HepG2 (cell line): ENCODE results near the gene JADE2. TPM values are rescaled to one million over a fixed set of nuclear protein-coding genes. Genes with fewer than 3 reads are reported as not detected.

Experiments
- ATAD3A ChIP-seq: sonication (generic); formaldehyde crosslinking; IDR thresholded peaks from 2 replicates; pipeline ENCODE4 v1.4.0; 2020; ENCODE audit warnings: missing genetic modification reagents
- ATF7-NPFF ChIP-seq: sonication (generic); formaldehyde crosslinking; IDR thresholded peaks from 2 replicates; pipeline ENCODE4 v1.8.1; 2023; ENCODE audit warnings: mild to moderate bottlenecking, low read depth, missing genetic modification reagents, moderate library complexity
- GABPB1 ChIP-seq: IDR thresholded peaks from 2 replicates; pipeline ENCODE4 v1.6.1; 2016; ENCODE audit warnings: mild to moderate bottlenecking, missing genetic modification reagents, moderate library complexity, missing compliant biosample characterization
- HOXA3 ChIP-seq: sonication (generic); formaldehyde crosslinking; IDR thresholded peaks from 2 replicates; pipeline ENCODE4 v1.5.0; 2020; ENCODE audit warnings: missing genetic modification reagents
- HOXA7 ChIP-seq: sonication (generic); formaldehyde crosslinking; IDR thresholded peaks from 2 replicates; pipeline ENCODE4 v1.8.1; 2022; ENCODE audit warnings: mild to moderate bottlenecking, missing genetic modification reagents, moderate library complexity
- IRF2 ChIP-seq: IDR thresholded peaks from 2 replicates; pipeline ENCODE4 v1.6.1; 2018; ENCODE audit warnings: missing genetic modification reagents, missing compliant biosample characterization
- MBD4 ChIP-seq: IDR thresholded peaks from 2 replicates; pipeline ENCODE4 v1.6.1; 2012; ENCODE audit warnings: low read length, inconsistent platforms, borderline replicate concordance
- RBFOX2 ChIP-seq: fragments of 200-400 bp; formaldehyde crosslinking; IDR thresholded peaks from 2 replicates; pipeline ENCODE4 v1.6.1; 2017; ENCODE audit warnings: low read depth, mild to moderate bottlenecking, low read length
- RFXAP ChIP-seq: sonication (generic); formaldehyde crosslinking; IDR thresholded peaks from 2 replicates; pipeline ENCODE4 v1.4.0; 2020; ENCODE audit warnings: missing genetic modification reagents, borderline replicate concordance
- SOX6 ChIP-seq, 2 experiments: fragments of 450-650 bp in 1 of 2; sonication (generic) in 1 of 2; formaldehyde crosslinking in 1 of 2; IDR thresholded peaks; 2 replicates each; pipeline versions ENCODE4 v1.4.0 to v1.6.1; 2017 to 2020; ENCODE audit warnings: antibody characterized with exemption in 1 of 2, mild to moderate bottlenecking in 1 of 2, missing genetic modification reagents in 1 of 2
- STAT5B ChIP-seq: sonication (generic); formaldehyde crosslinking; IDR thresholded peaks from 2 replicates; pipeline ENCODE4 v1.4.0; 2020; ENCODE audit warnings: missing genetic modification reagents
- ZC3H13 ChIP-seq: sonication (generic); formaldehyde crosslinking; IDR thresholded peaks from 2 replicates; pipeline ENCODE4 v1.8.1; 2023; ENCODE audit warnings: mild to moderate bottlenecking, missing genetic modification reagents, moderate library complexity
- ZNF274 ChIP-seq: sonication (generic); formaldehyde crosslinking; IDR thresholded peaks from 2 replicates; pipeline ENCODE4 v1.5.1; 2020; ENCODE audit warnings: mild to moderate bottlenecking, missing genetic modification reagents
- ZNF451 ChIP-seq: sonication (generic); formaldehyde crosslinking; IDR thresholded peaks from 2 replicates; pipeline ENCODE4 v1.5.0; 2020; ENCODE audit warnings: mild to moderate bottlenecking, missing genetic modification reagents
- ZNF496 ChIP-seq: sonication (generic); formaldehyde crosslinking; IDR thresholded peaks from 2 replicates; pipeline ENCODE4 v1.8.1; 2023; ENCODE audit warnings: mild to moderate bottlenecking, moderate library complexity, missing genetic modification reagents; ENCODE audit not compliant: insufficient replicate concordance
- ZNF792 ChIP-seq: IDR thresholded peaks from 2 replicates; pipeline ENCODE4 v1.6.1; 2016
- polyA plus RNA-seq, 8 experiments: library from polyadenylated mRNA; depleted of rRNA in 3 of 8; stranded (reverse) in 7 of 8; unstranded in 1 of 8; fragments of >200 nt; fragmentation: Illumina TruSeq in 4 of 8; extraction: Trizol in 4 of 8; gene quantifications; 2 replicates each; pipeline versions ENCODE4 v1.2.1 to v1.2.3, GENCODE V29; 2011 to 2016; ENCODE audit warnings: low read depth in 4 of 8, missing spikeins in 1 of 8, mixed read lengths in 1 of 8; ENCODE audit not compliant: insufficient read depth in 1 of 8
- total RNA-seq, 5 experiments: library from RNA; depleted of rRNA; stranded (reverse); fragments of >200 nt; fragmentation: Illumina TruSeq; extraction: Trizol; gene quantifications; 2 replicates each; pipeline ENCODE4 v1.2.3, GENCODE V29; 2016; ENCODE audit warnings: low read depth in 1 of 5
- TF ChIP-seq, protein P1 (sequence below): sonication (generic); formaldehyde crosslinking; IDR thresholded peaks from 2 replicates; pipeline ENCODE4 v1.5.0; 2020; ENCODE audit warnings: missing genetic modification reagents
- TF ChIP-seq, protein P2 (sequence below): fragments of 450-650 bp; IDR thresholded peaks from 2 replicates; pipeline ENCODE4 v1.6.1; 2017
- TF ChIP-seq, protein P3 (sequence below): sonication (generic); formaldehyde crosslinking; IDR thresholded peaks from 2 replicates; pipeline ENCODE4 v1.4.0; 2020; ENCODE audit warnings: mild to moderate bottlenecking, missing genetic modification reagents
- TF ChIP-seq, protein P4 (sequence below): sonication (generic); formaldehyde crosslinking; IDR thresholded peaks from 2 replicates; pipeline ENCODE4 v1.9.0; 2021; ENCODE audit warnings: missing genetic modification reagents, borderline replicate concordance
- TF ChIP-seq, protein P5 (sequence below): sonication (generic); formaldehyde crosslinking; IDR thresholded peaks from 2 replicates; pipeline ENCODE4 v1.4.0; 2020; ENCODE audit warnings: missing genetic modification reagents, mild to moderate bottlenecking, borderline replicate concordance

The JADE2 gene
- total and polyA plus RNA-seq, 2 of the 13 experiments (the other 11 are each of a cell fraction or from before 2014, with no cell fraction given) = 7.5 to 15.1 TPM

DNA sequence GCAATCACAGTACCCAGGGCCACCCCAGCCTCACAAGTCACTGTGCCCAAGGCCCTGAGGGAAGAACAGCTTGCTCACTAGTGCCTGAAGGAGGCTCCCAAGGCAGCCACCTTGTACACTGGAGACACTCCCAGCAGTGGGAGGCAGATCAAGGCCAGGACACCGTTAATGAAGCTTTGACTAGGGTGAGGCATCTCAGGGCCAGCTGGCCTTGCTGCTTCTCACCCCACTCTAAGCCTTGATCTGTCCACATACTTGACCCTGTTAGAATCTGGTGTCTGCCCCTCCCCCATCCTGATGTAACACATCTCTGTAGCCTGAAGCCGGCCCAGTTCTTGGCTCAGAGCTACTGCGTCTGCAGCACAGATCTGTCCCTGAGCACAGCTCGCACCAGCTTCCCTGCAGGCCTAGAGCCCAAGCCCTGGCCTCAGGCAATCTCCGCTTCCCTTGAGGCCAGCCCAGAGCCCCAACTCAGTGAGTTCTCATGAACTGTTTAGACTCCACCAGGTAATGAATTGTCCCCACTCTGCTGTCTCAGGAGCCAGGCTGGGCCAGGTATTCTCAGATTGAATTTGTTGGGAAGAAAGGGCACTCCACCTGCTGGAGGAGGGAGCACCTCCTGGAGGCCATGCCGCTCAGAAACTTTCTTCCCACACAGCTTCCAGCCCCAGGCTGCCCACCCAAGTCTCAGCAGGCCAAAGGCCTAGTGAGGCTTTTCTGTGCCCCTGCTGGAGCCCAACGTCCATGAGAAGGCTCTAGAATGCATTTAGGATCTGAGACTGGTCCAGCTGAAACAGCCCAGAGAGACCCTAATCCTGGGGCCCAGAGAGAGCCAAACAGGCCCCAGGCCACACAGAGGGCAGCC lies 13.4 kb upstream of the JADE2 start (continued):
- TF ChIP-seq, protein P1, sequence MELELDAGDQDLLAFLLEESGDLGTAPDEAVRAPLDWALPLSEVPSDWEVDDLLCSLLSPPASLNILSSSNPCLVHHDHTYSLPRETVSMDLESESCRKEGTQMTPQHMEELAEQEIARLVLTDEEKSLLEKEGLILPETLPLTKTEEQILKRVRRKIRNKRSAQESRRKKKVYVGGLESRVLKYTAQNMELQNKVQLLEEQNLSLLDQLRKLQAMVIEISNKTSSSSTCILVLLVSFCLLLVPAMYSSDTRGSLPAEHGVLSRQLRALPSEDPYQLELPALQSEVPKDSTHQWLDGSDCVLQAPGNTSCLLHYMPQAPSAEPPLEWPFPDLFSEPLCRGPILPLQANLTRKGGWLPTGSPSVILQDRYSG (CRISPR knock-in tag) = no peak
- TF ChIP-seq MBD4 (no peak), ZNF496 (CRISPR knock-in tag) (no peak), ATAD3A (CRISPR knock-in tag) (no peak), ZNF451 (CRISPR knock-in tag) (0 out of 2 replicates have a peak, but pooled peaks have one; percentile 60), ZNF792 (CRISPR knock-in tag) (no peak), HOXA7 (CRISPR knock-in tag) (no peak), ZNF274 (0 out of 2 replicates have a peak, but pooled peaks have one; percentile 46), RBFOX2 (no peak), ATF7-NPFF (CRISPR knock-in tag) (no peak), ZC3H13 (CRISPR knock-in tag) (no peak), STAT5B (CRISPR knock-in tag) (no peak), HOXA3 (CRISPR knock-in tag) (peak; percentile 48; the same call in 1 of the 2 replicates), GABPB1 (CRISPR knock-in tag) (peak; percentile 6; the same call in 1 of the 2 replicates), IRF2 (no peak), RFXAP (no peak; the same call in 1 of the 2 replicates), SOX6 (IDR thresholded peaks at IDR 0.05) (no peak), SOX6 (CRISPR knock-in tag; IDR thresholded peaks at IDR 0.05) (no peak)
- TF ChIP-seq, protein P2, sequence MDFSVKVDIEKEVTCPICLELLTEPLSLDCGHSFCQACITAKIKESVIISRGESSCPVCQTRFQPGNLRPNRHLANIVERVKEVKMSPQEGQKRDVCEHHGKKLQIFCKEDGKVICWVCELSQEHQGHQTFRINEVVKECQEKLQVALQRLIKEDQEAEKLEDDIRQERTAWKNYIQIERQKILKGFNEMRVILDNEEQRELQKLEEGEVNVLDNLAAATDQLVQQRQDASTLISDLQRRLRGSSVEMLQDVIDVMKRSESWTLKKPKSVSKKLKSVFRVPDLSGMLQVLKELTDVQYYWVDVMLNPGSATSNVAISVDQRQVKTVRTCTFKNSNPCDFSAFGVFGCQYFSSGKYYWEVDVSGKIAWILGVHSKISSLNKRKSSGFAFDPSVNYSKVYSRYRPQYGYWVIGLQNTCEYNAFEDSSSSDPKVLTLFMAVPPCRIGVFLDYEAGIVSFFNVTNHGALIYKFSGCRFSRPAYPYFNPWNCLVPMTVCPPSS = no peak
- TF ChIP-seq, protein P3, sequence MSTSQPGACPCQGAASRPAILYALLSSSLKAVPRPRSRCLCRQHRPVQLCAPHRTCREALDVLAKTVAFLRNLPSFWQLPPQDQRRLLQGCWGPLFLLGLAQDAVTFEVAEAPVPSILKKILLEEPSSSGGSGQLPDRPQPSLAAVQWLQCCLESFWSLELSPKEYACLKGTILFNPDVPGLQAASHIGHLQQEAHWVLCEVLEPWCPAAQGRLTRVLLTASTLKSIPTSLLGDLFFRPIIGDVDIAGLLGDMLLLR = no peak
- TF ChIP-seq, protein P4, sequence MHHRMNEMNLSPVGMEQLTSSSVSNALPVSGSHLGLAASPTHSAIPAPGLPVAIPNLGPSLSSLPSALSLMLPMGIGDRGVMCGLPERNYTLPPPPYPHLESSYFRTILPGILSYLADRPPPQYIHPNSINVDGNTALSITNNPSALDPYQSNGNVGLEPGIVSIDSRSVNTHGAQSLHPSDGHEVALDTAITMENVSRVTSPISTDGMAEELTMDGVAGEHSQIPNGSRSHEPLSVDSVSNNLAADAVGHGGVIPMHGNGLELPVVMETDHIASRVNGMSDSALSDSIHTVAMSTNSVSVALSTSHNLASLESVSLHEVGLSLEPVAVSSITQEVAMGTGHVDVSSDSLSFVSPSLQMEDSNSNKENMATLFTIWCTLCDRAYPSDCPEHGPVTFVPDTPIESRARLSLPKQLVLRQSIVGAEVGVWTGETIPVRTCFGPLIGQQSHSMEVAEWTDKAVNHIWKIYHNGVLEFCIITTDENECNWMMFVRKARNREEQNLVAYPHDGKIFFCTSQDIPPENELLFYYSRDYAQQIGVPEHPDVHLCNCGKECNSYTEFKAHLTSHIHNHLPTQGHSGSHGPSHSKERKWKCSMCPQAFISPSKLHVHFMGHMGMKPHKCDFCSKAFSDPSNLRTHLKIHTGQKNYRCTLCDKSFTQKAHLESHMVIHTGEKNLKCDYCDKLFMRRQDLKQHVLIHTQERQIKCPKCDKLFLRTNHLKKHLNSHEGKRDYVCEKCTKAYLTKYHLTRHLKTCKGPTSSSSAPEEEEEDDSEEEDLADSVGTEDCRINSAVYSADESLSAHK (CRISPR knock-in tag) = no peak
- TF ChIP-seq, protein P5, sequence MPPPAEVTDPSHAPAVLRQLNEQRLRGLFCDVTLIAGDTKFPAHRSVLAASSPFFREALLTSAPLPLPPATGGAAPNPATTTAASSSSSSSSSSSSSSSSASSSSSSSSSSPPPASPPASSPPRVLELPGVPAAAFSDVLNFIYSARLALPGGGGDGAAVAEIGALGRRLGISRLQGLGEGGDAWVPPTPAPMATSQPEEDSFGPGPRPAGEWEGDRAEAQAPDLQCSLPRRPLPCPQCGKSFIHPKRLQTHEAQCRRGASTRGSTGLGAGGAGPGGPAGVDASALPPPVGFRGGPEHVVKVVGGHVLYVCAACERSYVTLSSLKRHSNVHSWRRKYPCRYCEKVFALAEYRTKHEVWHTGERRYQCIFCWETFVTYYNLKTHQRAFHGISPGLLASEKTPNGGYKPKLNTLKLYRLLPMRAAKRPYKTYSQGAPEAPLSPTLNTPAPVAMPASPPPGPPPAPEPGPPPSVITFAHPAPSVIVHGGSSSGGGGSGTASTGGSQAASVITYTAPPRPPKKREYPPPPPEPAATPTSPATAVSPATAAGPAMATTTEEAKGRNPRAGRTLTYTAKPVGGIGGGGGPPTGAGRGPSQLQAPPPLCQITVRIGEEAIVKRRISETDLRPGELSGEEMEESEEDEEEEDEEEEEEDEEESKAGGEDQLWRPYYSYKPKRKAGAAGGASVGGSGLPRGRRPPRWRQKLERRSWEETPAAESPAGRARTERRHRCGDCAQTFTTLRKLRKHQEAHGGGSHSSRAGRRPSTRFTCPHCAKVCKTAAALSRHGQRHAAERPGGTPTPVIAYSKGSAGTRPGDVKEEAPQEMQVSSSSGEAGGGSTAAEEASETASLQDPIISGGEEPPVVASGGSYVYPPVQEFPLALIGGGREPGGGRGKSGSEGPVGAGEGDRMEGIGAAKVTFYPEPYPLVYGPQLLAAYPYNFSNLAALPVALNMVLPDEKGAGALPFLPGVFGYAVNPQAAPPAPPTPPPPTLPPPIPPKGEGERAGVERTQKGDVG = peak; percentile 73; the same call in 1 of the 2 replicates
